Natural killer cell (primary cell): ENCODE measurements around the gene IZUMO1. TPM values are rescaled to one million over a fixed set of nuclear protein-coding genes. Genes with fewer than 3 reads are reported as not detected.

Experiments used
- ATAC-seq, 3 donors: fragments of 150-1000 bp in 2 of 3; fragments of 200-7000 bp in 1 of 3; cut with Tn5 transposase; 1 replicate in 1 of 3; 2 replicates in 2 of 3; pipeline ENCODE4 v1.10.0; 2021; ENCODE audit warnings: mild to moderate bottlenecking in 2 of 3, moderate library complexity in 2 of 3
- DNase-seq, 2 donors: peaks; one replicate each; pipeline versions ENCODE4 v3.0.0 to v3.0.0-alpha.2; 2013 to 2021; ENCODE audit warnings: mixed read lengths in 1 of 2
- H3K27ac ChIP-seq: one replicate; pipeline ENCODE4 v1.5.1; 2013; ENCODE audit warnings: mild to moderate bottlenecking, low read length
- H3K27me3 ChIP-seq: one replicate; pipeline ENCODE4 v1.6.1; 2013; ENCODE audit warnings: low read length; ENCODE audit not compliant: control insufficient read depth, insufficient read depth
- H3K36me3 ChIP-seq: one replicate; pipeline ENCODE4 v1.6.1; 2013; ENCODE audit warnings: low read length; ENCODE audit not compliant: control insufficient read depth, insufficient read depth
- H3K4me1 ChIP-seq: one replicate; pipeline ENCODE4 v1.6.1; 2013; ENCODE audit warnings: low read length; ENCODE audit not compliant: control insufficient read depth, insufficient read depth
- H3K4me3 ChIP-seq: one replicate; pipeline ENCODE4 v1.5.1; 2013; ENCODE audit warnings: low read length
- H3K9me3 ChIP-seq: one replicate; pipeline ENCODE4 v1.6.1; 2013; ENCODE audit warnings: low read length; ENCODE audit not compliant: control insufficient read depth, insufficient read depth
- H3K27ac Mint-ChIP-seq, 2 donors: one replicate each; pipeline ENCODE4 v1.8.0; 2022; ENCODE audit warnings: mild to moderate bottlenecking in 2 of 2, mixed read lengths in 2 of 2, moderate library complexity in 1 of 2
- H3K27me3 Mint-ChIP-seq, 2 donors: one replicate each; pipeline ENCODE4 v1.8.0; 2022; ENCODE audit warnings: low read depth in 2 of 2, mixed read lengths in 2 of 2
- H3K36me3 Mint-ChIP-seq: one replicate; pipeline ENCODE4 v1.8.0; 2022; ENCODE audit warnings: mixed read lengths
- H3K4me1 Mint-ChIP-seq, 2 donors: one replicate each; pipeline ENCODE4 v1.8.0; 2022; ENCODE audit warnings: mixed read lengths in 2 of 2
- H3K4me3 Mint-ChIP-seq: one replicate; pipeline ENCODE4 v1.8.0; 2022; ENCODE audit warnings: mild to moderate bottlenecking, moderate library complexity, mixed read lengths
- H3K9me3 Mint-ChIP-seq, 2 donors: one replicate each; pipeline ENCODE4 v1.8.0; 2022; ENCODE audit warnings: mixed read lengths in 2 of 2
- CTCF ChIP-seq: fragments of 200-600 bp; IDR thresholded peaks from one replicate; pipeline ENCODE4 v1.8.0; 2022; ENCODE audit warnings: antibody characterized with exemption
- WGBS: methylation state at CpG from one replicate; pipeline ENCODE4 v1.1.7; 2013; ENCODE audit warnings: missing lambda C conversion rate; ENCODE audit not compliant: insufficient coverage; 5-methylcytosine and 5-hydroxymethylcytosine counted together
- intact Hi-C: fragments of 100-400 bp; cut with micrococcal nuclease; formaldehyde crosslinking; loops from one replicate; pipeline ENCODE4 v1.14.2; 2022
- total RNA-seq, 4 donors: library from RNA; stranded (reverse); fragments of 120-200 nt in 1 of 4; gene quantifications; one replicate each; pipeline versions ENCODE4 v1.2.3 to v1.2.4, GENCODE V29; 2013 to 2022

The IZUMO1 gene
- total RNA-seq, 3 donors from 2014 or later (not counting 1 experiment from before 2014, with no cell fraction given), result not detected

GRCh38 chr19:48755787-48756186 is 9.1 kb upstream of the IZUMO1 start:
- Mint-ChIP-seq H3K4me1 (peaks cover 12 to 15% of the 10 kb centered on the region in 2 donors), H3K27ac (no peak overlapping the region), H3K36me3 (no peaks in the 10 kb centered on the region), H3K27me3 (peaks cover 14 to 31% of the 10 kb centered on the region in 2 donors), H3K4me3 (no peak overlapping the region), H3K9me3 (no peaks in the 10 kb centered on the region)
- peaks cover 21% of the 10 kb centered on the region for H3K4me1 ChIP-seq
- peaks cover 18% of the 10 kb centered on the region for H3K27me3 ChIP-seq
- no peak overlapping the region for H3K4me3 ChIP-seq
- TF ChIP-seq CTCF, result no peak
- 87% methylated on average over 5 of the region's 5 CpGs for WGBS
- DNase-seq (no peak), ATAC-seq (no peak)
- H3K36me3 ChIP-seq, result no peaks in the 10 kb centered on the region
- no peak overlapping the region for H3K27ac ChIP-seq
- intact Hi-C loops, result no loop called here
- H3K9me3 ChIP-seq, result no peaks in the 10 kb centered on the region

GRCh38 chr19:48755084-48755641 is 8.5 kb upstream of the IZUMO1 start, which contains the start of gene FGF21:
FGF21 (plus strand) TSS chr19:48755524; CDS start chr19:48756237, 713 bp downstream.
- H3K36me3 Mint-ChIP-seq, result no peaks in the 10 kb centered on the region
- no peaks in the 10 kb centered on the region for H3K9me3 Mint-ChIP-seq
- no peak for DNase-seq
- peaks cover 12 to 15% of the 10 kb centered on the region in 2 donors for H3K4me1 Mint-ChIP-seq
- intact Hi-C loops, result no loop called here
- no peak within 1 kb of the TSS for H3K27ac ChIP-seq
- H3K27ac Mint-ChIP-seq, result no peak within 1 kb of the TSS
- WGBS, result 90% methylated on average over 4 of the region's 4 CpGs
- H3K4me3 Mint-ChIP-seq, result no peak within 1 kb of the TSS
- H3K4me3 ChIP-seq, result no peak within 1 kb of the TSS
- TF ChIP-seq CTCF, result no peak
- peaks cover 21% of the 10 kb centered on the region for H3K4me1 ChIP-seq
- H3K9me3 ChIP-seq, result no peaks in the 10 kb centered on the region
- peaks cover 9 to 26% of the 10 kb centered on the region in 2 donors for H3K27me3 Mint-ChIP-seq
- peaks cover 16% of the 10 kb centered on the region for H3K27me3 ChIP-seq
- ATAC-seq, result no peak
- H3K36me3 ChIP-seq, result no peaks in the 10 kb centered on the region

- no peaks in the 10 kb centered on the region for H3K36me3 ChIP-seq
- H3K27ac ChIP-seq, result no peak within 1 kb of the TSS
- H3K9me3 Mint-ChIP-seq, result no peaks in the 10 kb centered on the region
- intact Hi-C loops, result no loop called here
- ATAC-seq (peak; percentile 9 to 61 (median 58)), DNase-seq (peak in 1 of 2 donors; percentile 54)
- peaks cover 21% of the 10 kb centered on the region for H3K4me1 ChIP-seq
- TF ChIP-seq CTCF, result no peak
- peaks cover 16% of the 10 kb centered on the region for H3K27me3 ChIP-seq
- peaks cover 9 to 28% of the 10 kb centered on the region in 2 donors for H3K27me3 Mint-ChIP-seq
- H3K9me3 ChIP-seq, result no peaks in the 10 kb centered on the region
- no peaks in the 10 kb centered on the region for H3K36me3 Mint-ChIP-seq
- WGBS, result 2% methylated on average over 73 of the region's 73 CpGs
- peaks cover 12 to 15% of the 10 kb centered on the region in 2 donors for H3K4me1 Mint-ChIP-seq
- no peak within 1 kb of the TSS for H3K27ac Mint-ChIP-seq
- H3K4me3 ChIP-seq, result peak within 1 kb of the TSS; percentile 20
- H3K4me3 Mint-ChIP-seq, result peak within 1 kb of the TSS; percentile 80
Observed at GRCh38 chr19:48752496-48753365, 6.0 kb upstream of the IZUMO1 start, which contains the start of gene FUT1. FUT1 (minus strand) TSS chr19:48752641; CDS start chr19:48751281, 1,360 bp downstream.
